Breast epithelium (tissue), 3 donors: ENCODE data around the gene TPH1.

Source experiments
- POLR2A ChIP-seq: fragments of 450-650 bp; IDR thresholded peaks from one replicate; pipeline ENCODE4 v1.6.1; 2016; ENCODE audit warnings: antibody characterized with exemption, mild to moderate bottlenecking, moderate library complexity
- POLR2AphosphoS5 ChIP-seq, 3 donors: sonication (generic); formaldehyde crosslinking; IDR thresholded peaks; one replicate each; pipeline ENCODE4 v1.6.1; 2017; ENCODE audit warnings: antibody characterized with exemption in 3 of 3
- TF ChIP-seq, protein P1 (sequence below), 3 donors: fragments of 450-650 bp; IDR thresholded peaks; one replicate each; pipeline ENCODE4 v1.5.1; 2016 to 2017; ENCODE audit warnings: antibody characterized with exemption in 3 of 3, mild to moderate bottlenecking in 3 of 3, moderate library complexity in 3 of 3

DNA sequence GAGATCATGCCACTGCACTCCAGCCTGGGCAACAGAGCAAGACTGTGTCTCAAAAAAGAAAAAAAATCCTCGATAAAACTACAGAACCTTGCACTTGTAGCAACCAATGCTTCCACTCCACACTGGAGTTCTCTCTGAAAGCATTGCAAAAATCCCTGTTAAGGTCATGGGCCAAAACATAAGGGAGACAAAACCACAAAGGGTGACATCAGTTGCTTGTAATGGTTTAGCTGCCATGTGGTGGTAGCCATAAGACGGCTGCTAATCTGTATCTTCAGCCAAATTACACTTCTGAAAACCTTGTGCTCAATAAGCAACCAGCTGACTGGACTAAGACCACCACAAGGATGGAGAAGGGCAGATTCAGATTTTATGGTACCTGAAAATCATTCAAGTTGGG lies 20.6 kb upstream of the TPH1 start:
- TF ChIP-seq, protein P1, sequence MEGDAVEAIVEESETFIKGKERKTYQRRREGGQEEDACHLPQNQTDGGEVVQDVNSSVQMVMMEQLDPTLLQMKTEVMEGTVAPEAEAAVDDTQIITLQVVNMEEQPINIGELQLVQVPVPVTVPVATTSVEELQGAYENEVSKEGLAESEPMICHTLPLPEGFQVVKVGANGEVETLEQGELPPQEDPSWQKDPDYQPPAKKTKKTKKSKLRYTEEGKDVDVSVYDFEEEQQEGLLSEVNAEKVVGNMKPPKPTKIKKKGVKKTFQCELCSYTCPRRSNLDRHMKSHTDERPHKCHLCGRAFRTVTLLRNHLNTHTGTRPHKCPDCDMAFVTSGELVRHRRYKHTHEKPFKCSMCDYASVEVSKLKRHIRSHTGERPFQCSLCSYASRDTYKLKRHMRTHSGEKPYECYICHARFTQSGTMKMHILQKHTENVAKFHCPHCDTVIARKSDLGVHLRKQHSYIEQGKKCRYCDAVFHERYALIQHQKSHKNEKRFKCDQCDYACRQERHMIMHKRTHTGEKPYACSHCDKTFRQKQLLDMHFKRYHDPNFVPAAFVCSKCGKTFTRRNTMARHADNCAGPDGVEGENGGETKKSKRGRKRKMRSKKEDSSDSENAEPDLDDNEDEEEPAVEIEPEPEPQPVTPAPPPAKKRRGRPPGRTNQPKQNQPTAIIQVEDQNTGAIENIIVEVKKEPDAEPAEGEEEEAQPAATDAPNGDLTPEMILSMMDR (IDR thresholded peaks at IDR 0.05) = no peak
- TF ChIP-seq POLR2AphosphoS5 (IDR thresholded peaks at IDR 0.05) = no peak
- TF ChIP-seq POLR2A = no peak
